ENCODE data around the gene S1PR3. TPM values are rescaled to one million over a fixed set of nuclear protein-coding genes. Genes with fewer than 3 reads are reported as not detected.

S1PR3 gene
- total and polyA plus RNA-seq, 2 experiments from 2014 or later: 11.8 to 16.9 TPM

DNA sequence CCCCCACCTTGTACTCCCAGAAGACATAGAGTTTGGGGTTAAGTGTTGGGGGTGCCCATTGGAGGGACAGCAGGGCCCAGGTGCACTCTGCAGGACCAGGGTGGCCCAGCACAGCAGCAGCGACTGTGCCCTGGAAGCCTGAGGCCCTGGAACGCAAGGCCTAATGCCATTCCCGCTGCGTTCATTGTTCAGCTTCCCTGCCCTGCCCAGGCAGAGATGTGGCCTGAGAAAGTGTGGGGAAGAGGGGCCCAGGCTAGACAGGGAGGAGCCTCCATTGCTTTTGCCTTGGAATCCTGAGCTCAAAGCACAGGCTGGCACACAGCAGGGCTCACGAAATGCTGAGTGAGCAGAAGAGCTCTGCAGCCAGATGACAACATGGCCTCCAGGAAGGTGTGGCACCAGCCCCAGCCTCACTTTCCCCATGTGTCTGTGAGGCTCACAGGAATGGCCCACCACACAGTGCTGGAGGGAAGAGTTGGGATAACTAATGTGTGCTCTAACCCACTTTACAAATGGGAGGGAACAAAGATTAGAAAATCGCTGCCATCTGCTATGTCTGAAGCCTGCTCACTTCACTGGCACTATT lies 19.4 kb downstream of the S1PR3 start:
- H3K4me1 ChIP-seq (ENCODE audit: insufficient read depth): no peaks in the 10 kb centered on the region
- no peaks in the 10 kb centered on the region for H3K36me3 ChIP-seq (ENCODE audit: low read depth)
- 82 to 86% methylated on average over 6 of the region's 6 CpGs for WGBS, 2 experiments (ENCODE audit: low coverage in 1 of 2, low lambda C conversion rate in 2 of 2, missing lambda C conversion rate in 2 of 2)
- H3K9ac ChIP-seq: no peak overlapping the region
- no peak overlapping the region for H3K4me2 ChIP-seq (ENCODE audit: unreplicated experiment)
- H3F3A ChIP-seq (ENCODE audit: insufficient read depth): 0 out of 2 replicates have a peak, but pooled peaks cover 9% of the 10 kb centered on the region
- no peak for TF ChIP-seq EZH2 (IDR thresholded peaks at IDR 0.05; ENCODE audit: insufficient read depth, poor library complexity, severe bottlenecking)
- TF ChIP-seq EZH2phosphoT487 (IDR thresholded peaks at IDR 0.05; ENCODE audit: insufficient read depth, low read depth): no peak
- H2AFZ ChIP-seq: no peak overlapping the region
- no peak overlapping the region for H3K4me3 ChIP-seq
- in situ Hi-C loops (cut with MboI): no loop called here
- no peak overlapping the region for H3K27ac ChIP-seq
- H4K20me1 ChIP-seq (ENCODE audit: insufficient read depth): no peaks in the 10 kb centered on the region
- H3K79me2 ChIP-seq (ENCODE audit: insufficient read depth): no peaks in the 10 kb centered on the region
- no peaks in the 10 kb centered on the region for H3K9me2 ChIP-seq (ENCODE audit: insufficient read depth)
- no peaks in the 10 kb centered on the region for H3K9me3 ChIP-seq (ENCODE audit: low read depth)
- DNase-seq: no peak
- H3K27me3 ChIP-seq (replicated peaks; ENCODE audit: insufficient read depth): no peaks in the 10 kb centered on the region

DNA sequence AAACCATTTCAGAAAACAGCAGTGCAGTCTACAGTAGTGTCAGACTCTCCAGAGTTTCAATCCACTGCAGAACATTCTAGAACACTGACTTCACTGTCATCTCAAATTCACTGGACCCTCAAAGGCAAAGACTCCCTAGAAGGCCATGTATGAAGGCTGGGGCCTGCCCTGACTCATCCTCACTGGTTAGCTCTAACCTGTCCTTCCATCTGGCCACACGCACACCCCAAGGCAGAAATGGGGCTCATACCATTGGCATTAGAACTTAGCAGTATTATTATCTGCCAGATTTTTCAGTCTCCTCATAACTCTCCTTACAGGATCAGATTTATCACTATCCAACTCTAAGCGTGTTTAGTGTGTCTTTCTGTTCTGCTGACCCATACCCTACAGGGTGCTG lies 20.4 kb downstream of the S1PR3 start:
- Histone ChIP-seq H3K27ac (no peak overlapping the region), H2AFZ (no peak overlapping the region), H4K20me1 (ENCODE audit: insufficient read depth) (no peaks in the 10 kb centered on the region), H3K36me3 (ENCODE audit: low read depth) (no peaks in the 10 kb centered on the region), H3F3A (ENCODE audit: insufficient read depth) (no peaks in the 10 kb centered on the region), H3K4me3 (no peak overlapping the region), H3K9me2 (ENCODE audit: insufficient read depth) (no peaks in the 10 kb centered on the region), H3K9ac (no peak overlapping the region), H3K4me2 (ENCODE audit: unreplicated experiment) (no peak overlapping the region), H3K9me3 (ENCODE audit: low read depth) (no peaks in the 10 kb centered on the region), H3K4me1 (ENCODE audit: insufficient read depth) (no peaks in the 10 kb centered on the region), H3K79me2 (ENCODE audit: insufficient read depth) (no peaks in the 10 kb centered on the region), H3K27me3 (replicated peaks; ENCODE audit: insufficient read depth) (no peaks in the 10 kb centered on the region)
- peak; percentile 12 for DNase-seq
- no peak for TF ChIP-seq EZH2phosphoT487 (IDR thresholded peaks at IDR 0.05; ENCODE audit: insufficient read depth, low read depth)
- TF ChIP-seq EZH2 (IDR thresholded peaks at IDR 0.05; ENCODE audit: insufficient read depth, poor library complexity, severe bottlenecking): no peak
- in situ Hi-C loops (cut with MboI): no loop called here
- 94 to 98% methylated on average over 2 of the region's 2 CpGs for WGBS, 2 experiments (ENCODE audit: low coverage in 1 of 2, low lambda C conversion rate in 2 of 2, missing lambda C conversion rate in 2 of 2)

DNA sequence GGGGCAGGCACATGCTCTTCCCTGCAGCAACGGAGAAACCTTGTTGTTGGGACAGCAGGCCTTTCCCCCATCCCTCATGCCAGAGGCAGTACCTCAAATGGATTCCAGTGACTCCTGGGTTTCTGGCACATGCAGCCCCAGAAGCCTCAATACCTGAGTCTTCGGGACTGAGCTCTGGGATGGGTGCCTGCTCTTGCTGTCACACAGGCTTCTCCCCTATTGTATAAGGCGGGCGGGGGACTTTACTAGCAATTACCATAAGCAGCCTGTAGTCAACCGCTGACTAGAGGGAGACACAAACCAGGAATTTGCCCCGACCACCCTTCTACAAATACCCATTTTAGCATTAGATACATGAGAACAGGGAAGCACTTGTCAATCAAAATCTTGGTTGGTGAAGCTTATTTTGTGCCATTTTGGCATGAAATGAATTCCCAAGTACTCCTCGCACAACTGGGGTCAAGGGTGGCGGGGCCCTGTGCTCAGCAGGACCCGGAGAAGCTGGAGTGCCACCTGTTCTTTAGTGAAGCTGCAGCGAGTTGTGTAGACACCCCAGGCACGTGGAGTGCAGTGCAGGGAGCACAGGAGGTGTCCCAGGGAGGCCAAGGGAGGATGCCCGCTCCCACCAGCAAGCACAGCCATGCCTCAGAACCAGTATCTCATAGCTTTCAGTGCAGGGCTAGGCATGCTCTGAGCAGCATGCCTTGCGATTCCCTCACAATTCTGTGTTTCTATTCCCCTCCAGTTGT lies 21.2 kb downstream of the S1PR3 start:
- in situ Hi-C loops (cut with MboI): no loop called here
- no peak overlapping the region for H3K27ac ChIP-seq
- no peaks in the 10 kb centered on the region for H3K36me3 ChIP-seq (ENCODE audit: low read depth)
- no peak overlapping the region for H2AFZ ChIP-seq
- H3K4me2 ChIP-seq (ENCODE audit: unreplicated experiment): no peak overlapping the region
- H3K4me3 ChIP-seq: no peak overlapping the region
- no peaks in the 10 kb centered on the region for H4K20me1 ChIP-seq (ENCODE audit: insufficient read depth)
- no peaks in the 10 kb centered on the region for H3K79me2 ChIP-seq (ENCODE audit: insufficient read depth)
- H3K9me2 ChIP-seq (ENCODE audit: insufficient read depth): no peaks in the 10 kb centered on the region
- H3K27me3 ChIP-seq (replicated peaks; ENCODE audit: insufficient read depth): no peaks in the 10 kb centered on the region
- TF ChIP-seq EZH2 (IDR thresholded peaks at IDR 0.05; ENCODE audit: insufficient read depth, poor library complexity, severe bottlenecking) (no peak), EZH2phosphoT487 (IDR thresholded peaks at IDR 0.05; ENCODE audit: insufficient read depth, low read depth) (no peak)
- no peak overlapping the region for H3K9ac ChIP-seq
- no peaks in the 10 kb centered on the region for H3K4me1 ChIP-seq (ENCODE audit: insufficient read depth)
- no peak for DNase-seq
- H3K9me3 ChIP-seq (ENCODE audit: low read depth): no peaks in the 10 kb centered on the region
- WGBS, 2 experiments (ENCODE audit: low coverage in 1 of 2, low lambda C conversion rate in 2 of 2, missing lambda C conversion rate in 2 of 2): 88 to 93% methylated on average over 13 of the region's 13 CpGs
- H3F3A ChIP-seq (ENCODE audit: insufficient read depth): no peaks in the 10 kb centered on the region

DNA sequence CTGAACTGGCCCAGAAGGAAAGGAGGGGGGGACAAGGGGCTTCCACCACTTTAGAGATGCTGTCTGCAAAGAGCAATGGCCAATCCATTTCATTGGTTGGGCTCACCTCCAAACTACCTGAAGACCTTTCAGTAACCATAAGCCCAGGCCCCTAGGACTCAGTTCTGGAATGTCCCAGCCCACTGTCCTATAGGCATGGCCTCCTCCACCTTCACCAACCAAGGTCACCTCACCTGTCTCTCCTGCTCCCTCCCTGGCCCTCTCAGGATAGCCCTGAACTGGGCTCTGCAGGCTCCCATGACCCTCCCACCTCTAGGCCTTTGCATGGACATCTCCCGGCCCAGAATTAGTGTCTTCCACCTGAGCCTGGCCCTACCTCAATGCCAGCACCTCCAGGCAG lies 22.4 kb downstream of the S1PR3 start:
- no peaks in the 10 kb centered on the region for H3K36me3 ChIP-seq (ENCODE audit: low read depth)
- H3K27ac ChIP-seq: no peak overlapping the region
- no peaks in the 10 kb centered on the region for H3K27me3 ChIP-seq (replicated peaks; ENCODE audit: insufficient read depth)
- WGBS, 2 experiments (ENCODE audit: low coverage in 1 of 2, low lambda C conversion rate in 2 of 2, missing lambda C conversion rate in 2 of 2): 67 to 71% methylated on average over 1 of the region's 1 CpG
- in situ Hi-C loops (cut with MboI): no loop called here
- no peaks in the 10 kb centered on the region for H3K79me2 ChIP-seq (ENCODE audit: insufficient read depth)
- no peaks in the 10 kb centered on the region for H3F3A ChIP-seq (ENCODE audit: insufficient read depth)
- no peak overlapping the region for H2AFZ ChIP-seq
- TF ChIP-seq EZH2phosphoT487 (IDR thresholded peaks at IDR 0.05; ENCODE audit: insufficient read depth, low read depth) (no peak), EZH2 (IDR thresholded peaks at IDR 0.05; ENCODE audit: insufficient read depth, poor library complexity, severe bottlenecking) (no peak)
- no peaks in the 10 kb centered on the region for H3K9me2 ChIP-seq (ENCODE audit: insufficient read depth)
- no peaks in the 10 kb centered on the region for H3K4me1 ChIP-seq (ENCODE audit: insufficient read depth)
- no peak for DNase-seq
- no peak overlapping the region for H3K4me3 ChIP-seq
- H3K4me2 ChIP-seq (ENCODE audit: unreplicated experiment): no peak overlapping the region
- H3K9me3 ChIP-seq (ENCODE audit: low read depth): no peaks in the 10 kb centered on the region
- no peaks in the 10 kb centered on the region for H4K20me1 ChIP-seq (ENCODE audit: insufficient read depth)
- no peak overlapping the region for H3K9ac ChIP-seq
